NCI-H2196 (cell line): ENCODE data around the gene C10orf62.
A peak's percentile ranks its signal among the peaks of the same experiment; 100 is the strongest.
"Not testable (repeated sequence)": the region's sequence is repeated elsewhere in the genome, so short reads cannot be mapped to it uniquely, and the experiment has no call there.

Source experiments
- DNase-seq: peaks from one replicate; lab custom pipeline; 2025; ENCODE audit not compliant: unreplicated experiment; lab: John Stamatoyannopoulos, UW

C10orf62 gene

DNA sequence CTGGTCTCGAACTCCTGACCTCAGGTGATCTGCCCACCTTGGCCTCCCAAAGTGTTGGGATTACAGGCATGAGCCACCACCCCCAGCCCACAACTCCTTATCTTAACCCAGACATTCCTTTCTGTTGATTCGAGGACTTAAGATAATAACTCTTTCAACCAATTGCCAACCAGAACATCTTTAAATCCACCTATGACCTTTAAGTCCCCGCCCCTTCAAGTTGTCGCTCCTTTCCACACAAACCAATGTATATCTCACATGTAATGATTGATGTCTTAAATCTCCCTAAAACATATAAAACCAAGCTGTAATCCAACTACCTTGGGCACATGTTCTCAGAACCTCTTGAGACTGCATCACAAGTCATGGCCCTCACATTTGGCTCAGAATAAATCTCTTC lies 24.7 kb upstream of the C10orf62 start:
- no peak for DNase-seq

DNA sequence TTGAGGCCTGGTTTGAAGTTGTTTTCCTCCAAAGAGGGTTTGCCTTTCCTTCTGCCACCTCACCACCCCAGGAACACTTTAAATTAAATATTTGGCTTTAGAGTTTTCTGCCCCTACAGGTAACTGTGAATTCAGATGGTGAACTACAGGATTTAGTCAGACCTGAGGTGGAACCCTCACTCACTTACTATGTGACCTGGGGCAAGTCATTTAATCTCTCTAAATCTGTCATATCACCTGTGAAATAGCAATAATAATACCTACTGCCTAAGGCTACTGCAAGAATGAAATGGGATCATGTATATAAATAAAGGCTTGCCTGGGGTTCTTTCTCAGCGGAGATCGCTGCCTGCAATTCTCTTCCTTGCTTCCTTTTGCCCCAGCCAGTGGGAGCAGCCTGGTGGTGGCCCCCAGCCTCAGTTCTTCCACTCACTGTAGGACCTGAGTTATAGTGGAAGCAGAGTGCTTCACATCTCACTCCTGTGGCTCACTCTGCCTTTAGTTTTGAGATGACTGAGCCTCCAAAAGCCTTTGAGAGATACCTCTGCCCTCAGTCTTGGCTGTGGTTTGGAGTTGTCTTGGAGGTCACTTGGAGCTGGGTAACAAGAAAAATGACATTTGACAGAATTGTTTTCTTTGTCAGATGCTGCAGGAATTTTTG lies 23.1 kb upstream of the C10orf62 start:
- DNase-seq: no peak

DNA sequence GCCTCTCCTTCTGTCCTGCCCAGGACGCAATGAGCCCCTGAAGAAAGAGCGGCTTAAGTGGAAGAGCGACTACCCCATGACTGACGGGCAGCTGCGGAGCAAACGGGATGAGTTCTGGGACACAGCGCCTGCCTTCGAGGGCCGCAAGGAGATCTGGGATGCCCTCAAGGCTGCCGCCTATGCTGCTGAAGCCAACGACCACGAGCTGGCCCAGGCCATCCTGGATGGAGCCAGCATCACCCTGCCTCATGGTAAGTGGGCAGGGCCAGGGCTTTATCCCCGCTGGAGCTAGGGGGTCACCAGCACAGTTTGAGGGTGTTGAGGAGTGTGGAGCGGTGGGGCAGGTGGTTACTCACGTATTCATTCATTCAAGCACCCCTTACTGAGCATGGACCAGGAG lies 21.6 kb upstream of the C10orf62 start:
- DNase-seq: no peak

DNA sequence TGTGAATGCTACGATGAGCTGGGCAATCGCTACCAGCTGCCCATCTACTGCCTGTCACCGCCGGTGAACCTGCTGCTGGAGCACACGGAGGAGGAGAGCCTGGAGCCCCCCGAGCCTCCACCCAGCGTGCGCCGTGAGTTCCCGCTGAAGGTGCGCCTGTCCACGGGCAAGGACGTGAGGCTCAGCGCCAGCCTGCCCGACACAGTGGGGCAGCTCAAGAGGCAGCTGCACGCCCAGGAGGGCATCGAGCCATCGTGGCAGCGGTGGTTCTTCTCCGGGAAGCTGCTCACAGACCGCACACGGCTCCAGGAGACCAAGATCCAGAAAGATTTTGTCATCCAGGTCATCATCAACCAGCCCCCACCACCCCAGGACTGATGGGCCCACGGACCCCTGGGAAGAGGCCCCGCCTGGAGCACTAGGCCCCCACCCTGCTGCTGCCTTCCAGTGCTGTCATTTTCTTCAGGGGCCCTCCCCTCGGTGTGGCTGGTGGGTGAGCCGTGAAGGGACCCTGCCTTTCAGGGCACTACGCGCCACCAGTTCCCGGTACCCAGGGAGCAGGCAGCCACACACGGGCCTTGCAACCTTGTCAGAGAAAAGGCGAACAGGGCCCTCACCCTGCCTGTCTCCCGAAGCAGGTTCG lies 19.3 kb upstream of the C10orf62 start:
- no peak for DNase-seq

DNA sequence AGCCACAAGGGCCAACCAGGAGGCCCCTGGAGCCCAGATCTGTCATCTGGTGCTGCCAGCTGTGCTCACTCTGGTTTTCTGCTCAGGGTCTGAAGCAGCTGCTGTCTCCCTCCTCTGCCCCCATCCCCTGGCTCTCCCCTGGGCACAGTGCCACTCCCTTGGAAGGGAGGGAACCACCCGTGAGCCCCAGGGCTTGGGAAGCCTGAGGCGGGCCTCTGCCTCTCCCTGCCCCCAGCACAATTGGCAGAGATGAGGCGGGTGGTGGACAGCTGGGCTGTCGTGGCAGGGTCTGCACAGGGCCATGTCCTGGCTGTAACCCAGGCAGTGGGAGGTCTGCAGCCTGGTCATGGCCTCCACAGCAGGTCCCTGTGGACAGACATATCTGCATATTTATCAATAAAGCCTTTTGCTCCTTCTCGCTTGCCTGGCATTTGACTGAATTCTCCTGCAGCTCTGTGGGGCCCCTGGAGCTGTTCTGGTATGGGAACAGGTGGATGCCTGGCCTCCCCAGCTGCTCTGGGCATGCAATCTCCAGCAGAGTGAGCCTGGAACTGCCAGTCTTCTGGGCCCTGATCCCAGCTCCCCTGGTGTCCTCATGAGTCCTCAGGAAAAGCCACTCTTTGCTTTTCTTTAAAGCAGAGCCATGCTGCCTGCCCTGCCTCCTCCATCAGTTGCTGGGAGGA lies 18.6 kb upstream of the C10orf62 start:
- no peak for DNase-seq

DNA sequence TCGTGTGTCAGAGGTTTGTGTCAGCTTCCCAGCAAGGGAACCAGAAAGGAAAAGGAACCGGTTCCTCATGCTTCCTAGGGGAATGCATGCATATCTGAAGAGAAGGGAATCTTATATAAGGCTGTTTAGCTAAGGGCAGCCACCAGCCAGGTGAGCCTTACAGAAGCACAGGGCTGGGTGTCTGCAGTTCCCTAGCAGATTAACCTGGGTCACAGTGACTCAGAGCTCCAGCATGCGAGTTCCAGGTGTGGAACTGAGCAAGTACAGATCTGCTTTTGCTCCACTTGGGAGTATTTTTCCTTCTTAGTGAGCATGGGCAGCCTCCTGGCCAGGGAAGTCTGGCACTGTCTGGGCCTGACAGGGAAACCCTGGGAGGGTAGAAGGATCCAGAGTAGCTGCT lies 17.9 kb upstream of the C10orf62 start:
- no peak for DNase-seq

GRCh38 chr10:97572214-97572989 lies 17.1 kb upstream of the C10orf62 start, which contains the start of gene ANKRD2:
ANKRD2 (plus strand) TSS chr10:97572779; CDS start chr10:97572789, 10 bp downstream.
- peak; percentile 24 for DNase-seq

DNA sequence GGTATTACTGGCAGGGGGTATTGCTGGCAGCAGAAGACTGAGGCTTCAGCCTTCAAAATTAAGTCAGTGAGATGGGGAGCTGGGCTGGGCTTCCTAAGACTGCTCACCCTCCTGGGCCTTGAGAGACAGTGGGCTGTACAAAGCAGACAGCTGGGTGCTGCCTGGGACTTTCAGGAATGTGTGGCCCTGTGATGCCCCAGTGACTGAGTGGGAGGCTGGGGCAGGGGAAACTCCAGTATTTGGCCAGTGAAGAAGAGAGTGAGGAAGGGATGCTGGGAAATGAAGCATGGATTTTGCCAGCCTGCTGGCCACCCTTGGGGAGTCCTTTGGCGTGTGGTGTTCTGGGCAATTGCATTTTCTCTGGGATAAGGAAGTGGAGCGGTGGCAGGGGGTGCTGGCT lies 16.5 kb upstream of the C10orf62 start:
- DNase-seq: no peak

- DNase-seq: no peak
These were observed 15.8 kb upstream of the C10orf62 start for GRCh38 chr10:97573672-97574071.

- DNase-seq: peak; percentile 77
These were observed 15.0 kb upstream of the C10orf62 start for GRCh38 chr10:97574374-97575126.

DNA sequence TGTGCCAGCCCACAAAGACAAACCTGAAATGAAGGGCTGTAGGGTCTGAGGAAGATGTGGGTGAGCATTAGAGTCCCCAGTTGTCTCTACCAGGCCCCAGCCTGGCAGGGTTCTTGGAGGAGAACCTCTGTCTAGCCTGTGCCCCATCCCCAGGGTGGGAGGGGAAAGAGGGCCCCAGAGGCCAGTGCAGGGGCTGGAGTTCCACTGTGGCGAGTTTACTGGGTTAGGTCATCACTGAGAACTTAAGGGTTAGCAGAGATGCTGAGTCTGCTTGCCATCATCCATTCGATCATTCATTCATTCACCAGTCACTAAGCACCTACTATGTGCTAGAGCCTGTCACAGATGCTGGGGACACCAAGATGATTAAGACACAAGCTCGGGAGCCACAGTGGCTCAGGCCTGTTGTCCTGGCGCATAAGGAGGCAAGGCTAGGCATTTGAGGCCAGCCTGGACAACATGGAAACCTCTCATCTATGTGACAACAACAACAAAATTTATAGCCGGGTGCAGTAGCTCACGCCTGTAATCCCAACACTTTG lies 14.3 kb upstream of the C10orf62 start:
- DNase-seq: no peak

DNA sequence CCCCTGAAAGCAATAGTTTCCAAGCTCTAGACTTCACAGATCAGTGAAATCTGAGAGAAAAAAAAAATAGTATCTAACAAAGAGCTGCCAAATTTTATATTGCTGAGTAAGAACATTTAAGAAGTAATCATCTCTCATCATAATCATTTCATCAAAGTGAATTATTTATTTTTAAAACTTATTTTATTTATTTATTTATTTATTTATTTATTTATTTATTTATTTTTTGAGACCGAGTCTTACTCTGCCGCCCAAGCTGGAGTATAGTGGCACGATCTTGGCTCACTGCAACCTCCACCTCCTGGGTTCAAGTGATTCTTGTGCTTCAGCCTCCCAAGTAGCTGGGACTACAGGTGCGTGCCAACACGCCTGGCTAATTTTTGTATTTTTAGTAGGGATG lies 13.0 kb upstream of the C10orf62 start:
- not testable (repeated sequence) for DNase-seq

DNA sequence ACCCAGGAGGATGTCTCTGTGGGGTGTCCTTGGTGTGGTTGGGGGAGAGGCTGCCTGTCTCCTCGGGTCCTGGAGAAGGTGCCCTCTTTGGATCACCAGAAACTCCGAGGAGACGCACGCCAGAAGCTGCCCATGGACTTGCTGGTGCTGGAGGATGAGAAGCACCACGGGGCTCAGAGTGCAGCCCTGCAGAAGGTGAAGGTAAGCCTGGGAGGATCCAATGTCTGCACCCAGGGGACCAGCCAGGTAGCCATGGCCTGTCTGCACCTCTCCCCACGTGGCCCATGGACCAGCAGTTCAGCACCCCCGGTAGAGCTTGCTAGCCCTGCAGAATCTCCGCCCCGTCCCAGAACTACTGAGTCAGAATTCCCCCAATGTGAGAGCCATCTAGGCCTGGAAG lies 11.8 kb upstream of the C10orf62 start:
- DNase-seq: no peak

DNA sequence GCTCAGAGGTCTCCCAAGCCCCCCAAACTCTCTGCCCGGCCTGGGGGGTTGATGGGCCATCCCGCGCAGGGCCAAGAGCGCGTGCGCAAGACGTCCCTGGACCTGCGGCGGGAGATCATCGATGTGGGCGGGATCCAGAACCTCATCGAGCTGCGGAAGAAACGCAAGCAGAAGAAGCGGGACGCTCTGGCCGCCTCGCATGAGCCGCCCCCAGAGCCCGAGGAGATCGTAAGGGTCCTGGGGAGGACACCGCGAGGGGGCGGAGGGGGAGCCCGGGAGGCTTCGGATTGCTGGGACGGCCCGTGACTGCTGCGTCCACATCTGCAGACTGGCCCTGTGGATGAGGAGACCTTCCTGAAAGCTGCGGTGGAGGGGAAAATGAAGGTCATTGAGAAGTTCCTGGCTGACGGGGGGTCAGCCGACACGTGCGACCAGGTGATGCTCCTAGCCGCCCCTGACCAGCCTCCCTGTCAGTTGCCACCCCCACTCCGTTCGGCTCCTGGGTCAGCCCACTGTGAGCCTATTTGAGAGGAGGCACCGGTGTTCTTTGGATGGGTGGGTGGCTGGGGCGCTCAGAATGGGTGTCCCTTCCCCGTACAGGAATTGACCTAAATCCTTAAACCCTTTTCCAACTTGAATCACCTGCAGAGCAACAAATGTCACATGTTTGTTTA lies 11.2 kb upstream of the C10orf62 start:
- no peak for DNase-seq

DNA sequence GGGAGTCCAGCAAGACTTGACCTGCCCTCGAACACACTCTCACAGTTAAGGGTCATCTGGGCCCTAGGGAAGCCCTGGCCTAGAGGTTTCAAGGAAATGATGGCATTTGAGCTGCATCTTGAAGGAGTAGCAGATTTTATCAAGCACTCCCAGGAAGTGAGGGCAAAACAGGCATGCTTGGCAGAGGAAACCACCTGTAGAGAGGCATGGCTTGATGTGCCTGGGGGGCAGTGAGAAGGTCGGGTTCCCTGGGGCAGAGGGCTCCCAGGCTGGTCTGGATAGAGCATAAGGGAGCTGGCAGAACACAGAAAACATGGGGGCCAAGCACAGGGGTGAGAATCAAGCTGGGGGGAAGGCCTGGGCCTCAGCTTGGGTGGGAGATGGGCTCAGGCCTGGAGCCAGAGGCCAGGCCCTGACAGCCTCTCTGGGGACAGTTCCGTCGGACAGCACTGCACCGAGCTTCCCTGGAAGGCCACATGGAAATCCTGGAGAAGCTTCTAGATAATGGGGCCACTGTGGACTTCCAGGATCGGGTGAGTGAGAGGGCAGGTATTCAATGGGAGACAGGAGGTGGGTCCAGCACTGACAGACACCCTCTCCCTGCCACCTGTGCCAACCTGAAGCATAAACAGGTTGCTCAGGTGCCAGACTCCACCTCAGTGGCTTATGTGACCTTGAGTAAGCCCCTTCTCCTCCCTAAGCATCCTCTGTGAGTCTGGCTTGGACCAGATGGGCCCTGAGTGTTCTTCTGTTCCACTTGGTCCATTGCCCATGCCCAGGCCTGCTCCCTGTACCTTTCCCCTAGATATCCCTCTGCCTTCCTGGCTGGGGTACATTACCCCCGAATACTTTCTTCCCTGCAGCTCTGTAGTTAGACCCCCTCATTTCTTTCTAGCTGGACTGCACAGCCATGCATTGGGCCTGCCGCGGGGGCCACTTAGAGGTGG lies 8.8 kb upstream of the C10orf62 start:
- DNase-seq: no peak

DNA sequence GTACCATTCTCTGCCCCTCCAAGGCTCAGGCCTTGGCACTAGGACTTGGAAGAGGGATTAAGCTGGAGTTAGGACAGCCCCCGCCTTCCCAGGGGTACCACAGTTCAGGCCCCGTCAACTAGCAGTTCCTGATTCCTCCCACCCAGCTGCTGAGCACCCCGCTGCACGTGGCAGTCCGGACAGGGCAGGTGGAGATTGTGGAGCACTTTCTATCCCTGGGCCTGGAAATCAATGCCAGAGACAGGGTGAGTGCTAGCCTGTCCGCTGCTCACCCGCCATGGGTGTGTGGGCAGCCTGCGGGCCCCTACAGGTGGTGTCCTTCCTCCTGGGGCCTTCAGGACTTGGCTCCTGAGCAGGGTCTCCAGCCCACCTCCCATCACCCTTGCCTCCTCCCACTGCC lies 7.4 kb upstream of the C10orf62 start:
- no peak for DNase-seq

DNA sequence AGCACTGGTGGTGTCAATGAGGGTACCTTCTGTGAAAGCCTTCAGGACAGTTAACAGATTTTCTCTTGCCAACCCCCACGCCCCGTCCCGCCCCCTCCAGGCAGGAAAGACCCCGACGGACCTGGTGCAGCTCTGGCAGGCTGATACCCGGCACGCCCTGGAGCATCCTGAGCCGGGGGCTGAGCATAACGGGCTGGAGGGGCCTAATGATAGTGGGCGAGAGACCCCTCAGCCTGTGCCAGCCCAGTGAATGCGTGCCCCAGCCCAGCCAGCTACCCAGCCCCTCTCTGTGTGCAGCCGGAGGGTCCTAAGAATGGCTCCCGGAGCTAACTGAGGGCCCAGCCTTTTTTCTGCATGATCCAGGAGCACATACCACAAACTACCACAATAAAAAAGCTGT lies 6.0 kb upstream of the C10orf62 start:
- no peak for DNase-seq

DNA sequence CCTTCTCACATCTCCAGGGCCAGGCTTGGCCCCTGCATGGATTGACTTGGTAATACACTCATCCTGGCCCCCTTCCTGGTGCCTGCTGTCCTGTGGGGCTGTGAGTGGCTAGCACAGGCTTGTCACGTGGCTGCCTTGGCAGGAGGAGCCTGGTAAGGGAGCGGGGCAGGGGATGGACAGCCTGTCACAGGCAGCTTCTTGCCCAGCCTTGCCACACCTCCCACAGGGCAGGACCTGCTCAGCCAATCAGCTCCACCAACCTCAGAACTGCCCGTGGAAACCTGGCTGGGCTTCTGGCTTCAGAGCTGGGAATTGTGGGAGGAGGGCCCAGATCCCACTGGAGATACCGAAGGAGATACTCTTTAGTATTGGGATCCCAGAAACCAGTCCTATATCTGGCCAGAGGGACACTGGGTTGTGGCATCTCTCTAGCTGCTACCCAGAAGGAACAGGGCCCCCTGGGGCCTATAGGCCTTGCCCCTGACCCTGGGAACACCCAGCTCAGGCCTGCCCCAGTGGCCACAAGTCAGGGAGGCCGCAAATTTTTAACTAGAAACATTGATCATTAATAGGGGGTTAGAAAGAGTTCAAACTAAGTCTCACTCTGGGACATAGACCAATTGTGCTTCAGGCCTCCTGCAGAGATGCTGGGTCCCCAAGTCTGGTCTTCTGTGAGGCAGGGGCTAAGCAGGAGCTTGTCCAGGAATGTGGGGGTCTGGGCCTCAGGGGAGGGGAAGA lies 5.3 kb upstream of the C10orf62 start, which contains the start of gene HOGA1:
Gene HOGA1, plus strand, starts transcription at position 330 of the 738 bp plus-strand sequence. Its CDS starts 315 bp downstream, at position 645.
- peak; percentile 5 for DNase-seq
